Measurements from ENCODE around the gene CCDC34.

- TF ChIP-seq CTCF (IDR thresholded peaks at IDR 0.05; ENCODE audit: low read depth, low read length, missing input control) (no peak), GABPA (IDR thresholded peaks at IDR 0.05 in 1 of 2, conservative IDR thresholded peaks at IDR 0.05 in 1 of 2) (no peak), EGR1 (IDR thresholded peaks at IDR 0.05; ENCODE audit: low read depth in 2 of 2) (no peak), FOXA1 (IDR thresholded peaks at IDR 0.05) (no peak), MAX (IDR thresholded peaks at IDR 0.05) (peak; percentile 73), REST (IDR thresholded peaks at IDR 0.05) (peak; percentile 59), RAD21 (IDR thresholded peaks at IDR 0.05) (peak; percentile 40 to 60), YY1 (IDR thresholded peaks at IDR 0.05) (peak; percentile 78), SP1 (IDR thresholded peaks at IDR 0.05) (peak; percentile 78)
These were observed 18.2 kb upstream of the CCDC34 start for GRCh38 chr11:27381238-27381666.

All from liver (tissue), 3 donors.